Stimulated activated CD8-positive, alpha-beta memory T cell treated with anti-CD3 and anti-CD28 coated beads, Interleukin-12 subunit alpha, Interleukin-12 subunit beta, amount 100 ng/mL, for 1 hour (primary cell): ENCODE data around the gene TGM2.
"Not testable (repeated sequence)": the region's sequence is repeated elsewhere in the genome, so short reads cannot be mapped to it uniquely, and the experiment has no call there.

Experiments
- DNase-seq: peaks from one replicate; pipeline ENCODE4 v3.0.0-alpha.2; 2020; ENCODE audit warnings: low read depth

The TGM2 gene

GRCh38 chr20:38113401-38114325 is 51.4 kb downstream of the TGM2 start:
- DNase-seq, result no peak

GRCh38 chr20:38112930-38113294 is 52.2 kb downstream of the TGM2 start:
- no peak for DNase-seq

- no peak for DNase-seq
Observed at GRCh38 chr20:38112261-38112929, 52.7 kb downstream of the TGM2 start.

GRCh38 chr20:38111366-38112232 is 53.5 kb downstream of the TGM2 start:
- DNase-seq, result no peak

GRCh38 chr20:38110525-38111178 is 54.4 kb downstream of the TGM2 start:
- DNase-seq, result no peak

- no peak for DNase-seq
Observed at GRCh38 chr20:38109591-38110524, 55.2 kb downstream of the TGM2 start.

GRCh38 chr20:38108986-38109541 is 56.0 kb downstream of the TGM2 start:
- no peak for DNase-seq

- no peak for DNase-seq
Observed at GRCh38 chr20:38108438-38108985, 56.6 kb downstream of the TGM2 start.

- DNase-seq, result not testable (repeated sequence)
Observed at GRCh38 chr20:38107916-38108315, 57.2 kb downstream of the TGM2 start.

- DNase-seq, result not testable (repeated sequence)
Observed at GRCh38 chr20:38107386-38107785, 57.7 kb downstream of the TGM2 start.

GRCh38 chr20:38106461-38106860 is 58.6 kb downstream of the TGM2 start:
- no peak for DNase-seq

GRCh38 chr20:38104285-38104684 is 60.8 kb downstream of the TGM2 start:
- DNase-seq, result no peak

GRCh38 chr20:38102206-38102605 is 62.9 kb downstream of the TGM2 start:
- not testable (repeated sequence) for DNase-seq

GRCh38 chr20:38098952-38099351 is 66.1 kb downstream of the TGM2 start:
- DNase-seq, result no peak

GRCh38 chr20:38095017-38095686 is 69.9 kb downstream of the TGM2 start:
- no peak for DNase-seq

GRCh38 chr20:38094373-38094891 is 70.6 kb downstream of the TGM2 start:
- DNase-seq, result peak; percentile 15

GRCh38 chr20:38093641-38094077 is 71.4 kb downstream of the TGM2 start:
- DNase-seq, result no peak

GRCh38 chr20:38092915-38093314 is 72.2 kb downstream of the TGM2 start:
- DNase-seq, result no peak

- no peak for DNase-seq
Observed at GRCh38 chr20:38092260-38092857, 72.7 kb downstream of the TGM2 start.
